GM23248 (cell line): ENCODE measurements around the gene TTLL9.

Source experiments
- EZH2 ChIP-seq: fragments of 200-600 bp; sonication (generic); IDR thresholded peaks from 2 replicates; pipeline ENCODE4 v1.6.1; 2018; ENCODE audit warnings: antibody characterized with exemption, mild to moderate bottlenecking; ENCODE audit not compliant: insufficient read depth, poor library complexity, severe bottlenecking
- EZH2phosphoT487 ChIP-seq: fragments of 200-600 bp; sonication (generic); IDR thresholded peaks from 2 replicates; pipeline ENCODE4 v1.6.1; 2018; ENCODE audit warnings: antibody characterized with exemption, moderate library complexity, mild to moderate bottlenecking, low read depth; ENCODE audit not compliant: insufficient read depth

DNA sequence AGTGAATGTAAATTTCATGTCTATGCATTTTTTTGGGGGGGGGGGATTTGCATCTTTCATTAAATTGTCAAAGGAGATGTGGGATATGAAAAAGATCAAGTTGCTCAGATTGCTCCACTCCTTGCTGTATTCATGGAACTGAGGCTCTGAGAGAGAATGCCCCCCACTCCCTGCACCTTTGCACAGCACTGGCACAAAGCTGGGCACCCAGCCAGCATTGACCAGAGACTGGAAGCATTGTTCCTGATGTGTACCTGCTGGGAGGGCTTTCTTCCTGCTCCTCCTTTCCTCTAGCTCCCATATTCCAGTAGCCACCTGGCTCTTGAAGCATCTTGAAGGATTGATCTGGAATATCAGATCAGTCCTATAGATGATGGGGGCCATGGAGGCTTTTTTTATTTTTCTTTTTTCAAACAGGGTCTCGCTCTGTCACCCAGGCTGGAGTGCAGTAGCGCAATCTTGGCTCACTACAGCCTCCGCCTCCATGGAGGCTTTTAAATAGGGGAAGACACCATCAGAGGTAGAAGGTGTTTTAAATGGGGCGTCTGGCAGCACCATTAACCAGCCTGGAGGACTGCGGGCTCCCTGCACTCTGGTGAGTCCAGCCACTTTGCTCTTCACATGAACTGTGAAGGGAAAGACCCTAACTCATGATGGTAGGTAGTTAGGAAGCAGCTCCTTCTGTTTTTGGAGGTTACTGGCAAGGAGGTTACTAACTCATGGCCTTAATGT, 11.0 kb upstream of the TTLL9 start:
- TF ChIP-seq EZH2: no peak
- TF ChIP-seq EZH2phosphoT487: no peak
